Thyroid gland (tissue), 4 donors: Measurements from ENCODE around the gene DTX2.
"Not testable (repeated sequence)": the region's sequence is repeated elsewhere in the genome, so short reads cannot be mapped to it uniquely, and the experiment has no call there.

Source experiments
- CTCF ChIP-seq, 6 experiments: fragments of 200-600 bp in 3 of 6; fragments of 450-650 bp in 3 of 6; sonication (generic) in 3 of 6; IDR thresholded peaks; one replicate each; pipeline ENCODE4 v1.5.1; 2016 to 2019; ENCODE audit warnings: antibody characterized with exemption in 6 of 6, mild to moderate bottlenecking in 2 of 6, inconsistent platforms in 1 of 6, moderate library complexity in 1 of 6
- POLR2A ChIP-seq, 2 donors: fragments of 450-650 bp; IDR thresholded peaks; one replicate each; pipeline ENCODE4 v1.6.1; 2017; ENCODE audit warnings: antibody characterized with exemption in 2 of 2, mild to moderate bottlenecking in 2 of 2, moderate library complexity in 1 of 2

GRCh38 chr7:76526183-76526582, 64.7 kb downstream of the DTX2 start:
- not testable (repeated sequence) for TF ChIP-seq CTCF, POLR2A (IDR thresholded peaks at IDR 0.05)
